Measurements from ENCODE around the gene RGS14.

Gene RGS14

DNA sequence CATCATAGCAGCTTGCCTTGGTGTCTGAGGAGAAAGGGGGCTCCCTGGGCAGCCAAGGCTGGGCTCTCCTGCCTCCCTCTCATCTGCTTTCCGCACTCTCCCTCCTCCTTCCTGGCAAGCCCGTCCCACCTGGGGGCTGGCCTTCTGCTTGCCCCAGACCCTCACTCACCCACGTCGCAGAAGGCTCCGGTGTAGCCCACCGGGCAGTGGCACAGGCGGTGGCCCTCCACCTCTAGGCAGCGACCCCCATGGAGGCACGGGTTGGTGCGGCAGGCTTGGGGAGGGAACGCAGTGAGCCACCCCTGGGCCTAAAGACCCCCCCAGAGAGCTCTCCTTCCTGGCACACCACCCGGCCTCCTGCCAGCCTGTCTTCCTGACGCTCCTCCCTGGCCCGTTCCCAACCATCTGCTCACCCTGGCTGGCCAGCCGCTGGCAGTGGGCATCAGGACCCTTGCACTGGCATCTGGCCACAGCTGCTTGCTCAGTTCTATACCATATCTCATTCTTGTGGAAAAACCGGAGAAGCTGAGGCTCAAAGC lies 47.0 kb downstream of the RGS14 start:
- H3K27ac ChIP-seq (ENCODE audit: low read length): peak overlapping the region; percentile 48; the same call in 1 of the 2 replicates
- H3K4me2 ChIP-seq (ENCODE audit: low read depth, low read length): peak overlapping the region; percentile 100
- TF ChIP-seq EZH2 (optimal IDR thresholded peaks at IDR 0.05; ENCODE audit: low read depth, low read length) (no peak), EZH2phosphoT487 (IDR thresholded peaks at IDR 0.05; ENCODE audit: low read length) (no peak)
- TF ChIP-seq, protein P1, sequence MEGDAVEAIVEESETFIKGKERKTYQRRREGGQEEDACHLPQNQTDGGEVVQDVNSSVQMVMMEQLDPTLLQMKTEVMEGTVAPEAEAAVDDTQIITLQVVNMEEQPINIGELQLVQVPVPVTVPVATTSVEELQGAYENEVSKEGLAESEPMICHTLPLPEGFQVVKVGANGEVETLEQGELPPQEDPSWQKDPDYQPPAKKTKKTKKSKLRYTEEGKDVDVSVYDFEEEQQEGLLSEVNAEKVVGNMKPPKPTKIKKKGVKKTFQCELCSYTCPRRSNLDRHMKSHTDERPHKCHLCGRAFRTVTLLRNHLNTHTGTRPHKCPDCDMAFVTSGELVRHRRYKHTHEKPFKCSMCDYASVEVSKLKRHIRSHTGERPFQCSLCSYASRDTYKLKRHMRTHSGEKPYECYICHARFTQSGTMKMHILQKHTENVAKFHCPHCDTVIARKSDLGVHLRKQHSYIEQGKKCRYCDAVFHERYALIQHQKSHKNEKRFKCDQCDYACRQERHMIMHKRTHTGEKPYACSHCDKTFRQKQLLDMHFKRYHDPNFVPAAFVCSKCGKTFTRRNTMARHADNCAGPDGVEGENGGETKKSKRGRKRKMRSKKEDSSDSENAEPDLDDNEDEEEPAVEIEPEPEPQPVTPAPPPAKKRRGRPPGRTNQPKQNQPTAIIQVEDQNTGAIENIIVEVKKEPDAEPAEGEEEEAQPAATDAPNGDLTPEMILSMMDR (IDR thresholded peaks at IDR 0.05; ENCODE audit: low read length): no peak
- peak overlapping the region; percentile 96 for H2AFZ ChIP-seq (ENCODE audit: low read length)
- H3K9me2 ChIP-seq (replicated peaks; ENCODE audit: insufficient read depth, low read length): no peaks in the 10 kb centered on the region
- DNase-seq: no peak
- no peaks in the 10 kb centered on the region for H4K20me1 ChIP-seq (ENCODE audit: insufficient read depth, low read length)
- no peaks in the 10 kb centered on the region for H3K9me3 ChIP-seq (replicated peaks; ENCODE audit: insufficient read depth, low read length)
- peaks cover 17% of the 10 kb centered on the region for H3K4me1 ChIP-seq (ENCODE audit: low read length)
- H3F3A ChIP-seq (ENCODE audit: insufficient read depth, low read length): peaks cover 9% of the 10 kb centered on the region; the same call in 1 of the 2 replicates
- H3K36me3 ChIP-seq (replicated peaks; ENCODE audit: insufficient read depth, low read length): no peaks in the 10 kb centered on the region
- peaks cover 23% of the 10 kb centered on the region for H3K27me3 ChIP-seq (replicated peaks; ENCODE audit: insufficient read depth, low read length)
- H3K9ac ChIP-seq (ENCODE audit: low read length): peak overlapping the region; percentile 82
- no peaks in the 10 kb centered on the region for H3K79me2 ChIP-seq (ENCODE audit: low read length)
- H3K4me3 ChIP-seq (ENCODE audit: low read length): peak overlapping the region; percentile 78

DNA sequence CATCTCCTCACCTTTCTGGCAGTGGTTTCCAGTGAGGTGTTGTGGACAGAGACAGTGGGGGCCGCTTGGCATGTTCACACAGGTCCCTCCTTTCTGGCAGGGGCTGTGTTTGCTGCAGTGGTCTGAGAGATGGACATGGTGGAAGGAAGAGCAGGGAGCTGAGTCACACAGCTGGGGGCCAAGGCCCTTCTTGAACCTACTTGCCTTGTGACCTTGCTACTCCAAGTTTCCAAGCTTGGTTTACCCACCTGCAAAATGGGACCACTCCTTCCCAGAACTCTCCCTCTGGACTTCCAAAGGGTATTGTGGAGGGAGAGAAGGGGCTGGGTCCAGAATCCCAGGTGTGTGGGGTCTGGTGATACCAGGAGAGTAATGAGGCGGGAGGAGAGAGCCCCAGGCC lies 47.6 kb downstream of the RGS14 start:
- no peak overlapping the region for H3K9ac ChIP-seq (ENCODE audit: low read length)
- H3K27me3 ChIP-seq (replicated peaks; ENCODE audit: insufficient read depth, low read length): peaks cover 23% of the 10 kb centered on the region
- peaks cover 17% of the 10 kb centered on the region for H3K4me1 ChIP-seq (ENCODE audit: low read length)

DNA sequence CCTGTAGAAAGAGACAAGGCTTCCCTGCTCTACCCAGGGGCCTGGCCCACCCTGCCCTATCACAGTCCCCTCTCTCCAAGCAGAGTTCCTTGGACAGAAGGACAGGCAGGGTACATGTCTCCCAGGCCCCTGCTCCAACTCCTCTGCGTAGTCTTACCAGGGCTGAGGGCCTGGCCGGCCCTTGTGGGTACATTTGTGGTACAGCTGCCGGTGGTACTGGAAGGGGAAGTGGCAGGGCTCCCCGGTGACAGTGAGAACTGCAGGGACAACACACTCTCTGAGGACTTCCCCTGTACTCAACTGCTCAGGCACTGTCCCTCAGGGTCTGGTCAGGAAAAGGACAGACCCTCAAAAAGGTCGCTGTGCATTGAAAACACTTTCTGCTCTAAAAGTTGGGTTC lies 48.1 kb downstream of the RGS14 start:
- Histone ChIP-seq H3K9me2 (replicated peaks; ENCODE audit: insufficient read depth, low read length) (no peaks in the 10 kb centered on the region), H2AFZ (ENCODE audit: low read length) (no peak overlapping the region), H3K4me3 (ENCODE audit: low read length) (no peak overlapping the region), H3K9ac (ENCODE audit: low read length) (no peak overlapping the region), H3F3A (ENCODE audit: insufficient read depth, low read length) (peaks cover 9% of the 10 kb centered on the region; the same call in 1 of the 2 replicates), H3K4me1 (ENCODE audit: low read length) (peaks cover 17% of the 10 kb centered on the region), H3K4me2 (ENCODE audit: low read depth, low read length) (no peak overlapping the region), H3K9me3 (replicated peaks; ENCODE audit: insufficient read depth, low read length) (no peaks in the 10 kb centered on the region), H4K20me1 (ENCODE audit: insufficient read depth, low read length) (no peaks in the 10 kb centered on the region), H3K27ac (ENCODE audit: low read length) (no peak overlapping the region), H3K79me2 (ENCODE audit: low read length) (no peaks in the 10 kb centered on the region), H3K27me3 (replicated peaks; ENCODE audit: insufficient read depth, low read length) (peaks cover 23% of the 10 kb centered on the region), H3K36me3 (replicated peaks; ENCODE audit: insufficient read depth, low read length) (no peaks in the 10 kb centered on the region)
- no peak for DNase-seq
- TF ChIP-seq, protein P1 (IDR thresholded peaks at IDR 0.05; ENCODE audit: low read length): no peak
- TF ChIP-seq EZH2 (optimal IDR thresholded peaks at IDR 0.05; ENCODE audit: low read depth, low read length) (no peak), EZH2phosphoT487 (IDR thresholded peaks at IDR 0.05; ENCODE audit: low read length) (no peak)

More for the DNA sequence above, 47.6 kb downstream of the RGS14 start:
- no peaks in the 10 kb centered on the region for H4K20me1 ChIP-seq (ENCODE audit: insufficient read depth, low read length)
- no peak for DNase-seq
- TF ChIP-seq EZH2phosphoT487 (IDR thresholded peaks at IDR 0.05; ENCODE audit: low read length): no peak
- TF ChIP-seq, protein P1 (IDR thresholded peaks at IDR 0.05; ENCODE audit: low read length): no peak
- TF ChIP-seq EZH2 (optimal IDR thresholded peaks at IDR 0.05; ENCODE audit: low read depth, low read length): no peak
- no peaks in the 10 kb centered on the region for H3K79me2 ChIP-seq (ENCODE audit: low read length)
- H3K9me2 ChIP-seq (replicated peaks; ENCODE audit: insufficient read depth, low read length): no peaks in the 10 kb centered on the region
- H3K27ac ChIP-seq (ENCODE audit: low read length): no peak overlapping the region
- H3K4me2 ChIP-seq (ENCODE audit: low read depth, low read length): peak overlapping the region; percentile 100; the same call in 1 of the 2 replicates
- no peak overlapping the region for H2AFZ ChIP-seq (ENCODE audit: low read length)
- H3F3A ChIP-seq (ENCODE audit: insufficient read depth, low read length): peaks cover 9% of the 10 kb centered on the region; the same call in 1 of the 2 replicates
- H3K36me3 ChIP-seq (replicated peaks; ENCODE audit: insufficient read depth, low read length): no peaks in the 10 kb centered on the region
- no peaks in the 10 kb centered on the region for H3K9me3 ChIP-seq (replicated peaks; ENCODE audit: insufficient read depth, low read length)
- H3K4me3 ChIP-seq (ENCODE audit: low read length): no peak overlapping the region

Data from MM.1S (cell line).